A549 treated with dexamethasone at 1 μM for 4 hours (cell line): ENCODE data around the gene WDR77. TPM values are rescaled to one million over a fixed set of nuclear protein-coding genes. Genes with fewer than 3 reads are reported as not detected.

Experiments used
- total RNA-seq: library from RNA; stranded (reverse); fragments of 200-300 nt; extraction: Qiagen RNA extraction; gene quantifications from 5 replicates; pipeline ENCODE4 v1.2.3, GENCODE V29; 2022

The WDR77 gene
- total RNA-seq = 33.3 to 45.9 TPM (median 40.8 TPM) in 5 replicates

GRCh38 chr1:111448918-111449702 lies at the start of gene WDR77, which contains the start of gene ATP5PB:
WDR77 (minus strand) TSS chr1:111449256; CDS start chr1:111449169, 87 bp downstream.
ATP5PB (plus strand) TSS chr1:111449464; CDS start chr1:111449542, 78 bp downstream.

Other genes with a start within 250 kb of the WDR77 start
- gene DENND2D, start 248.6 kb downstream of the WDR77 start, total RNA-seq = 1.0 to 1.3 TPM (median 1.1 TPM) in 5 replicates
- 0.20 to 0.41 TPM (median 0.35 TPM) in 5 replicates for gene CHI3L2, start 221.5 kb downstream of the WDR77 start, total RNA-seq
- gene CHIA, start 158.4 kb downstream of the WDR77 start, total RNA-seq = not detected in 5 replicates
- 0.68 to 1.1 TPM (median 0.91 TPM) in 5 replicates for gene OVGP1, start 21.5 kb downstream of the WDR77 start, total RNA-seq
- gene ATP5PB, start 208 bp upstream of the WDR77 start, total RNA-seq = 233 to 282 TPM (median 248 TPM) in 5 replicates
- gene C1orf162, start 24.7 kb upstream of the WDR77 start, total RNA-seq = 0.07 to 0.25 TPM (median 0.12 TPM) in 5 replicates
- gene ADORA3, start 54.4 kb upstream of the WDR77 start, total RNA-seq = not detected in 5 replicates
- not detected in 5 replicates for gene TMIGD3, start 54.4 kb upstream of the WDR77 start, total RNA-seq
- gene RAP1A, start 170.5 kb upstream of the WDR77 start, total RNA-seq = 25.4 to 40.9 TPM (median 29.8 TPM) in 5 replicates